Skeletal muscle satellite cell (primary cell): Measurements from ENCODE around the gene ARSG. TPM values are rescaled to one million over a fixed set of nuclear protein-coding genes. Genes with fewer than 3 reads are reported as not detected.
"Not testable (repeated sequence)": the region's sequence is repeated elsewhere in the genome, so short reads cannot be mapped to it uniquely, and the experiment has no call there.

Source experiments
- H3K27me3 ChIP-seq: 2 replicates; pipeline ENCODE4 v1.7.0; 2013; ENCODE audit warnings: low read length; ENCODE audit not compliant: control insufficient read depth, insufficient read depth
- H3K36me3 ChIP-seq: 2 replicates; pipeline ENCODE4 v1.7.0; 2013; ENCODE audit warnings: mild to moderate bottlenecking, control low read depth, low read length; ENCODE audit not compliant: insufficient read depth
- H3K4me1 ChIP-seq: 2 replicates; pipeline ENCODE4 v1.7.0; 2013; ENCODE audit warnings: low read length; ENCODE audit not compliant: control insufficient read depth, insufficient read depth
- H3K4me2 ChIP-seq: 2 replicates; pipeline ENCODE4 v1.7.0; 2013; ENCODE audit warnings: mild to moderate bottlenecking, low read length
- H3K4me3 ChIP-seq: 2 replicates; pipeline ENCODE4 v1.7.0; 2013; ENCODE audit warnings: low read length
- H3K9ac ChIP-seq: 2 replicates; pipeline ENCODE4 v1.7.0; 2013; ENCODE audit warnings: mild to moderate bottlenecking, low read depth, low read length, moderate library complexity
- H3K9me3 ChIP-seq: replicated peaks from 2 replicates; pipeline ENCODE4 v1.7.0; 2013; ENCODE audit warnings: mild to moderate bottlenecking, control low read depth, low read length
- total RNA-seq: library from RNA; depleted of rRNA; stranded (reverse); fragments of >200 nt; gene quantifications from 2 replicates; pipeline ENCODE4 v1.2.3, GENCODE V29; 2012; rRNA removed

ARSG gene
- total RNA-seq, result 2.8 and 3.3 TPM in 2 replicates

DNA sequence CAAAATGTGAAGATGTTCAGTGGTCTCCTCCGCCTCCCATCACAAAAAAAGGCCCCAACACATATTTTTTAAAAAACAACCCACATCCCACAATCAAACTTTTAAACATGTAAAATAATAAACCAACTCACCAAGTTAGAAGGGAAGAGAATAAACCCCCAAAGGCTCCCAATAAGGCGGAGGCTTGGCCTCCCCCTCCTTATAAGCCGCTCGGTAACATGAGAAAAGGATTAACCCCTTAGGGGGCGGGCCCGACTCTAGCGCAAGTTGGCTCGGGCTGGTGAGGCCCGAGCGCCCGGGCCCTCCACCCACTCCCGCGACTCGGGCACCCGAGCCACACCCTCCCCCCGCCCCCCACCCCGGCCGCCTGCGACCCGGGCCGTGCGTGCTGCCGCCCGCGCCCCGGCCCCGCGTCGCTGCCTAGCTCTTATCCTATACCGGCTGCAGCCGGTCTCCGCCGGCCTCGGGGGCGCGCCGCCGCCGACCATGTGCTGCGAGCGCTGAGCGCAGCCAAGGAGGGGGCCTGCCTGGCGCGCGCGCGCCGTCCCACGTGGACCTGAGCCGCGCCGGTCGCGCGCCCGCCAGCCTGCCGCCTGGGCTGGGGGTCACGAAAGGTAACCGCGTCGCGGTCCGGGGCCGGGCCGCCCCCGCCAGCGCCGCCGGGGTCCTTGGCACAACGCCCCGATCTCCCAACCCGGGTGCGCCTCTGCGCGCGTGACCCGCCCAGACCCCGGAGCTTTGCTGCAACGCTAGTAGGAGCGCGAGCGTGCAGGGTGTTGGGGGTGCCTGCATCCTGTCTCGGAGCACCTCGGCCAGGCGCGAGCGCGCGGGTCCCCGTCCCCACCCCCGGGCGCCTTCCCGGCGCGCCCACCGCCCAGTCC, at the start of gene ARSG, which contains the start of gene SLC16A6:
Gene ARSG, plus strand, starts transcription at position 541 of the 881 bp plus-strand sequence. CDS start 15,999 bp downstream, outside the sequence.
Gene SLC16A6, minus strand, starts transcription at position 173 of the 881 bp plus-strand sequence. CDS start 12,807 bp downstream, outside the sequence.
- no peaks in the 10 kb centered on the region for H3K36me3 ChIP-seq
- H3K9ac ChIP-seq, result peak within 1 kb of the TSS; percentile 80
- H3K4me1 ChIP-seq, result peaks cover 20% of the 10 kb centered on the region
- H3K4me2 ChIP-seq, result peak within 1 kb of the TSS; percentile 100
- H3K27me3 ChIP-seq, result peaks cover 47% of the 10 kb centered on the region
- H3K4me3 ChIP-seq, result peak within 1 kb of the TSS; percentile 80
- no peaks in the 10 kb centered on the region for H3K9me3 ChIP-seq

DNA sequence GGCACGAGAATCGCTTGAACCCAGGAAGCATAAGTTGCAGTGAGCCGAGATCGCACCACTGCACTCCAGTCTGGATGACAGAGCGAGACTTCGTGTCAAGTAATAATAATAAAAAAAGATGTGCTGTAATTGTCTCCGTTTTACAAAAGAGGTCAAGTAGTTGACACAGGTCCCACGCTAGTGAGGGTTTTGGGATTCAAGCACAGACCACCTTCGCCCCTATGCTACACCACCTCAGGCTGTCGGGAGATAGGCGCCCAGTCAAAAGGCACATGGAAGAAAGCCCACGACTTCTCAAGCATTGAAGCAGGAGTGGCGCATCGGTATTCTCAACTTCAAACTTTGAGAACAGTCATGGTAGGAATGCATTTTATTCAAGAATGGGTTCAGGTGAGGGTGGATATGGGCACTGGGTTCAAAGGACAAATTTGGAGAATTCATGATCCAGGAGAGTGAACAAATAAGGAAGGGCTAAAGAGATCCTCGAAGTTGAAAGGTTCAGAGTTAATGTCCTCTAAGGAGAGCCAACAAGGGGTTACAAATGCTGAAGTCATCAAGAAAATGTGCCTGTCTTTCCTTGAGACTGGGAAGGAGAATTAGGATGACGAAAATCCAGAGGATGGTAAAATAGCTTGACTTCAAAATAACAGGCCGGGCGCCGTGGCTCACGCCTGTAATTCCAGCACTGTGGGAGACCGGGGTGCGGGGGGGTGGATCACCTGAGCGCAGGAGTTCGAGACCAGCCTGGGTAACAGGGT, 44.8 kb upstream of the ARSG start:
- H3K27me3 ChIP-seq, result no peaks in the 10 kb centered on the region
- H3K36me3 ChIP-seq, result peaks cover 3% of the 10 kb centered on the region
- H3K4me3 ChIP-seq, result peak overlapping the region; percentile 92
- no peaks in the 10 kb centered on the region for H3K9me3 ChIP-seq
- no peak overlapping the region for H3K9ac ChIP-seq
- peak overlapping the region; percentile 97 for H3K4me2 ChIP-seq
- peaks cover 12% of the 10 kb centered on the region for H3K4me1 ChIP-seq

DNA sequence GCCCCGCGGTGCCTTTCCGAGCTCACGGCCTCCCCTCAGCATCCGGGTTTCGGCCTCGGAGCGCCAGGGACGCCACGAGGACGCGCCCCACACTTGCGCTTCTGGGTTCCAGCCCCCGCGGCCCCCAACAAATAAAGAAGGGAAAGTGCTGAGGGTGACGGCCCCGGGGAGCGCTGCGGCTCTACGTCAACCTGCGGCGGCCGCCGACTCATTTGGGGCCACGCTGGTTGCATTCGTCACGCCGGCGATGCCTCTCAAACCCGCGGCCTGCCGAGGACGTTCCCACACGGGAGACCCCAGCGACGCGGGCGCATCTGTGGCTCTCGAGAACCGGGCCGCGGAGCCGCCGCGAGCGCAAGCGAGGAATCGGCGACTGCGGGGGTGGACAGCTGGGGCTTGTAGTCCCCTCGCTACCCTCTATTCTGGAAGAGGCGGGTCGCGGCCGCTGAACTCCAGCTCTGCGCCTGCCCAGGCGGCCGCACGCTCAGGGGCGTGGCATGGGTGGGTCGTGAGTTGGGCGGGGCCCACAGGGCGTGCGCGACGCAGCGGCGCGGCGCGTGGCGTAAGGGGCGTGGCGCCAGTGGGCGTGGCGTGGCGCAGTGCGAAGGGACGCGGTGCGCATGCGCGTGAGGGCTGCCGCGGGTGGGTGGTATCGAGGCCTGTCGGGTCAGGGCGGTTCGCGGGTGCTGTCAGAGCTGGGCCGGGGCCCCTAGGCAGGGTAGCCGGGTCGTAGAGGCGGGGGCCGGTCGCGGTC, 43.7 kb upstream of the ARSG start, which contains the start of gene AMZ2:
Gene AMZ2, plus strand, starts transcription at position 599 of the 754 bp plus-strand sequence. CDS start 2,145 bp downstream, outside the sequence.
- Histone ChIP-seq H3K4me2 (peak within 1 kb of the TSS; percentile 97), H3K4me3 (peak within 1 kb of the TSS; percentile 92), H3K4me1 (peaks cover 12% of the 10 kb centered on the region), H3K9me3 (no peaks in the 10 kb centered on the region), H3K27me3 (no peaks in the 10 kb centered on the region), H3K36me3 (peaks cover 3% of the 10 kb centered on the region), H3K9ac (peak within 1 kb of the TSS; percentile 93)

DNA sequence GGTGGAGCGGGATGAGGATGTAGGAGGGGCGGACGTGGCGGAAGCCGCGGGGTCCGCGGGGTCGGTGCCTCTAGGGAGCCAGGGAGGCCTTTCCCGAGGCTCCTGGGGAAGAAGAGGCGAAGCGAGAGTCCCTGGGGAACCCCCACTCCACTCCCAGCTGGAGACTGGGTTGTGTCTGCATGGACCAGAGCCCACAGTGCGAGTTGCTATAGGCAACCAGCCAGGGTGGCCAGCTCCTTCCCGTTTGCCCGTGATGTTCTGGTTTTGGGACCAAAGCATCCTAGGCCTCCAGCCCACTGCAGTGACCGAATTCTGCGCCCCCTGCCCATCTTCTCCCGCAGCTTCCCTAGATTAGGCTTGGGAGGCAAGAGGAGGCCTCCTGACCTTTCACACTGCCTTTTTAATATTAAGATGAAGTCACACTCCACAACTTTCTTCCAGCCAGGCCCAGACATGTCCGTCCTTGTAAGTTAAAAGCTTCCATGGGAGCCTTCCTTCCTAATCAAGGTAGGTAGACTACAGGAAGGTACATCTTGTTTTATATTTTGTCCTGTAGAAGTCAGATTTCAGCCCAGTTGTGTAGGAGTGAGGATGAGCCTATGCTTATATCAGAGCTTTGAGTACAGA, 43.0 kb upstream of the ARSG start:
- H3K9ac ChIP-seq, result peak overlapping the region; percentile 93
- H3K9me3 ChIP-seq, result no peaks in the 10 kb centered on the region
- H3K4me1 ChIP-seq, result peaks cover 12% of the 10 kb centered on the region
- H3K36me3 ChIP-seq, result peaks cover 3% of the 10 kb centered on the region
- peak overlapping the region; percentile 92 for H3K4me3 ChIP-seq
- H3K27me3 ChIP-seq, result no peaks in the 10 kb centered on the region
- peak overlapping the region; percentile 97 for H3K4me2 ChIP-seq

DNA sequence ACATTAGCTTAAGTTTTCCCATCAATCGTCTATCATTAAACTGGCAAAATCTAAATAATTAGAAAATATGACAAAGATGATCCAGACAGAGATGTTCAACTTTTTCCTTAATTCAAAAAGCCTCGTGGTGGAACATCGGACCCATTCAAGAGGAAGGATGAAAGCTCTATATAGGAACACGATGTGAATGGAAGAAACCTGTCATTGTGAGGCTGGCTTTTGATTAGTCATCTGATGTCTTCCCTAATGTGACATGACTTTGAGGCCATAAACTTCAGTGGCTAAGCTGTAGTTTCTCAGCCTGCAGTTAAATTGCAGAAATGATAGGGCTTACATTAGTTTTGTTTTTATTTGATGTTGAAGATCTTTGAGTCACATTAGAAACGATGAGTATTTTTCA, 42.4 kb upstream of the ARSG start:
- Histone ChIP-seq H3K36me3 (peaks cover 3% of the 10 kb centered on the region), H3K9me3 (no peaks in the 10 kb centered on the region), H3K27me3 (no peaks in the 10 kb centered on the region), H3K4me2 (peak overlapping the region; percentile 97), H3K4me3 (peak overlapping the region; percentile 92), H3K9ac (peak overlapping the region; percentile 93), H3K4me1 (peaks cover 12% of the 10 kb centered on the region)

DNA sequence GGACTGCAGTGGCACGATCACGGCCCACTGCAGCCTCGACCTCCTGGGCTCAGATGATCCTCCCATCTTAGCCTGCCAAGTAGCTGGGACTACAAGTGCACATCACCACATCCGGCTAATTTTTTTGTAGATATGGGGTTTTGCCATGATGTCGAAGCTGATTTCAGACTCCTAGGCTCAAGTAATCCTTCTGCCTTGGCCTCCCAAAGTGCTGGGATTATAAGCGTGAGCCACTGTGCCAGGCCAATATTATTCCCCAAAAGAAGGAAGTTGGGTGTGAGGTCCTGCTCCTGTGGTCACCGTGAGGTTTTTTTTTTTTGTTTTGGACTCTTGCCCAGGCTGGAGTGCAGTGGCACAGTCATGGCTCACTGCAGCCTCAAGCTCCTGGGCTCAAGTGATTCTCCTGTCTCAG, 41.9 kb upstream of the ARSG start:
- H3K4me1 ChIP-seq, result peaks cover 12% of the 10 kb centered on the region
- H3K4me3 ChIP-seq, result no peak overlapping the region

DNA sequence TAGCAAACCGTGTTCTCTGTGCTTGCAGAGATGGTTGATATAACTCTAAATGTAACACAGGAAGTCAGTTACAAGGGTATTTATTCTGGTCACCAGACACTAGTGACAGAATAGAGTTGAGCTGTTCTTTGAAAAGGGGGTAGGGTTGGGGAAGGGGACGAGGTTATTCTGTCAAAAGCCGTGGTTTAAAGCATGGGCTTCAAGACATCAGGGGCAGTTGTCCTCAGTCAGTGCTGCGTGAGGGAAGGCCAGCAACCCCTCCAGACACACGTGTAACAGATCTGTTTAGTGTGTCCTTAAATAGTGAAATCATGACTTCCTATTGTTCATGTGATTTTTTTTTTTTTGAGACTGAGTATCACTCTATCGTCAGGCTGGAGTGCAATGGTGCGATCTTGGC, 37.9 kb upstream of the ARSG start:
- not testable (repeated sequence) for H3K4me2 ChIP-seq, H3K9ac ChIP-seq, H3K36me3 ChIP-seq, H3K9me3 ChIP-seq, H3K4me3 ChIP-seq, H3K27me3 ChIP-seq
- H3K4me1 ChIP-seq, result peaks cover 11% of the 10 kb centered on the region

More for the DNA sequence above, 41.9 kb upstream of the ARSG start:
- H3K9ac ChIP-seq, result peak overlapping the region; percentile 93
- no peaks in the 10 kb centered on the region for H3K9me3 ChIP-seq
- peak overlapping the region; percentile 97 for H3K4me2 ChIP-seq
- peaks cover 3% of the 10 kb centered on the region for H3K36me3 ChIP-seq
- no peaks in the 10 kb centered on the region for H3K27me3 ChIP-seq

DNA sequence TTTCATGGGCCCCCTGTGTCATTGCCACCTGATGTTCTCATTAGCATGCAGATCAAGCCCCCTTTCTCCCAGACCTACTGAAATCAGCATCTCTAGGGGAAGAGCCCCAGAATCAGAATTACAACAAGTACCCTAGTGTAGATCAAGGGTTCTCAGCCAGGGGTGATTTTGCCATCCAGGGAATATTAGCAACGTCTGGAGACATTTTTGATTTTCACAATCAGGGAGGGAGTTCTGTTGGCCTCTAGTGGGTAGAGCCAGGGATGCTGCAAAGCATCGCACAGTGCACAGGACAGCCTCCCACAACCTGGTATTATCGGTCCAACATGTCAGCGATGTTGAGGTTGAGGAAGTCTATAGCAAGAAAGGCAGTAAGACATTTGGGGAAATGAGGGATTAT, 36.1 kb upstream of the ARSG start:
- Histone ChIP-seq H3K9ac (no peak overlapping the region), H3K27me3 (no peaks in the 10 kb centered on the region), H3K4me2 (no peak overlapping the region), H3K4me3 (no peak overlapping the region), H3K4me1 (peaks cover 4% of the 10 kb centered on the region), H3K9me3 (no peaks in the 10 kb centered on the region), H3K36me3 (peaks cover 3% of the 10 kb centered on the region)

DNA sequence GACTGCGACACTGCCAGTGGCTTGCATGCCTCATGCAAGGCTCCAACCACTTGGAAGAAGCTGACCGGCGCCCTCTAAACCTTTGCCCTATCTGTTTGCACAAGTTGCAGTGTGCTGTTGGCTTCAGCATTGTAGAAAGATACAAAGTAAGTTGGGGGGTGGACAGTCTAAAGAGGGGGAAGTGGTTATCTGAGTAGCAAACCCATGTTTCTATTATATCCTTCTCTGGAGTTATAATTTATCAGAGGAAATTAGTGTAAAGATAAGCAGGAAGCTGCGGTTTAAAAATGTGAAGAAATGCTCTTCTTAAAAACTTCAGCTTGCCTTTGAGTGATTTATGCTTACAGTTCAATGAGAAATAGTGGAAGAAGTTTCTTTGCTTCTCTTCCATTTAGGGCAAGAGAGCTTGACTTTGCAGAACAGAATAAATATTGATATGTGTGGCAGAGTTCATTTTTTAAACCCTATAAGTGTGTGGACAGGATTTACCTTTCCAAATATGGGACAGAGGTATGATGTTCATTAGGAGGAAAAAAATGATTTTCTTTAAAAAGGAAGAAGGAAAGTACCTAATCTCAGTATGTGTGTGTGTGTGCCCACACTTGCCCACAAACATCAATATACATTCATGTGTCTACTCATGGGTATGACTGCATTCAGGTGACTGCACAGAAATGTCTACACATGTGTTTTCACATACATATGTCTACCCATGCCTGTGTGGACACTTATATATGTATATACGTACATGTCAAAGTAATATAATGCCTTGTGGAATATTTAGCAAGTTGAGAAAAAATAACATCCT, 35.4 kb upstream of the ARSG start:
- Histone ChIP-seq H3K4me3 (no peak overlapping the region), H3K4me1 (peaks cover 4% of the 10 kb centered on the region), H3K36me3 (no peaks in the 10 kb centered on the region)

DNA sequence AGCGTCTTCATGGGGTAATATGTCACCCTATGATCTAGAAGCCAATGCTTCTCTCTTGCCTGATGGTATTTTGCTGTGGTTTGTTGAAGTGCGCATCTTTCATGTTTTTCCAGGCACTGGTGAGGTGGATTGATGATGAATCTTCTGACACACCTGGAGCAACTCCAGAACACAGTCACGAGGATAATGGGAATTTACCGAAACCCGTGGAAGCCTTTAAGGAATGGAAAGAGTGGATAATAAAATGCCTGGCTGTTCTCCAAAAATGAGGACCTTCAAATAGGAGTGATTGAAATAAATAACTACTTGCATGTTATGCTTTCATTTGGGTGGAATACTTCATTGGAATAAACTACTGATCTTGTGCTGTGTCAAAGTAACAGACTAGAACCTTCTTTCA, 34.6 kb upstream of the ARSG start:
- H3K27me3 ChIP-seq, H3K9ac ChIP-seq, H3K36me3 ChIP-seq, H3K4me1 ChIP-seq, H3K9me3 ChIP-seq, H3K4me3 ChIP-seq, H3K4me2 ChIP-seq: not testable (repeated sequence)

More for the DNA sequence above, 35.4 kb upstream of the ARSG start:
- no peaks in the 10 kb centered on the region for H3K9me3 ChIP-seq
- H3K4me2 ChIP-seq, result no peak overlapping the region
- no peaks in the 10 kb centered on the region for H3K27me3 ChIP-seq
- H3K9ac ChIP-seq, result no peak overlapping the region
